MM.1S (cell line): ENCODE data around the gene AOC3.
"Not testable (repeated sequence)": the region's sequence is repeated elsewhere in the genome, so short reads cannot be mapped to it uniquely, and the experiment has no call there.

Source experiments
- EZH2 ChIP-seq: fragments of 300-600 bp; sonication (generic); optimal IDR thresholded peaks from 2 replicates; pipeline ENCODE3; 2017; ENCODE audit warnings: low read depth, mild to moderate bottlenecking, antibody characterized with exemption, low read length, mixed read lengths
- TF ChIP-seq, protein P1 (sequence below): fragments of 300-600 bp; sonication (generic); IDR thresholded peaks from 2 replicates; pipeline ENCODE4 v1.5.1; 2016; ENCODE audit warnings: antibody characterized with exemption, low read length, mixed read lengths

DNA sequence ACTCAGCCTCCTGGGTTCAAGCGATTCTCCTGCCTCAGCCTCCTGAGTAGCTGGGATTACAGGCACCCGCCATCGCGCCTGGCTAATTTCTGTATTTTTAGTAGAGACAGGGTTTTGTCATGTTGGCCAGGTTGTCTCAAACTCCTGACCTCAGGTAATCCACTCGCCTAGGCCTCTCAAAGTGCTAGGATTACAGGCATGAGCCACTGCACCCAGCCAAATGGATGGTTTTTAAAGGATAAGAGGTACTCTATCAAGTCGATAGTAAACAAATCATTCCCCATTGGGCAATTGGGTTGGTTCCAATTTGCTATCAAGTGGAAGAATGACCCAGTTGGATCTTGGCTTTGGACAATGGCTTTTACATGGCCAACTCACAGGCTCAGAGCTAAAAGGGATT lies 30.7 kb downstream of the AOC3 start:
- TF ChIP-seq, protein P1, sequence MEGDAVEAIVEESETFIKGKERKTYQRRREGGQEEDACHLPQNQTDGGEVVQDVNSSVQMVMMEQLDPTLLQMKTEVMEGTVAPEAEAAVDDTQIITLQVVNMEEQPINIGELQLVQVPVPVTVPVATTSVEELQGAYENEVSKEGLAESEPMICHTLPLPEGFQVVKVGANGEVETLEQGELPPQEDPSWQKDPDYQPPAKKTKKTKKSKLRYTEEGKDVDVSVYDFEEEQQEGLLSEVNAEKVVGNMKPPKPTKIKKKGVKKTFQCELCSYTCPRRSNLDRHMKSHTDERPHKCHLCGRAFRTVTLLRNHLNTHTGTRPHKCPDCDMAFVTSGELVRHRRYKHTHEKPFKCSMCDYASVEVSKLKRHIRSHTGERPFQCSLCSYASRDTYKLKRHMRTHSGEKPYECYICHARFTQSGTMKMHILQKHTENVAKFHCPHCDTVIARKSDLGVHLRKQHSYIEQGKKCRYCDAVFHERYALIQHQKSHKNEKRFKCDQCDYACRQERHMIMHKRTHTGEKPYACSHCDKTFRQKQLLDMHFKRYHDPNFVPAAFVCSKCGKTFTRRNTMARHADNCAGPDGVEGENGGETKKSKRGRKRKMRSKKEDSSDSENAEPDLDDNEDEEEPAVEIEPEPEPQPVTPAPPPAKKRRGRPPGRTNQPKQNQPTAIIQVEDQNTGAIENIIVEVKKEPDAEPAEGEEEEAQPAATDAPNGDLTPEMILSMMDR, result not testable (repeated sequence)
- not testable (repeated sequence) for TF ChIP-seq EZH2
